IMR-90 (cell line): ENCODE data around the gene CDC42BPA. TPM values are rescaled to one million over a fixed set of nuclear protein-coding genes. Genes with fewer than 3 reads are reported as not detected.

Experiments used
- ATAC-seq: fragments of 200-7000 bp; cut with Tn5 transposase; 2 replicates; pipeline ENCODE4 v1.9.1; 2020; ENCODE audit warnings: low read depth, mild to moderate bottlenecking, moderate library complexity
- BruUV-seq: library from RNA; stranded (reverse); fragments of 400-500 nt; replicated peaks from 2 replicates; lab custom pipeline; 2021; lab: Mats Ljungman, UMichigan
- CTCF ChIA-PET: fragments of 300-600 bp; formaldehyde crosslinking; extraction: SDS; loops from one replicate; lab custom pipeline; 2021; ENCODE audit warnings: antibody characterized with exemption; lab: Yijun Ruan, JAX
- POLR2A ChIA-PET: fragments of 300-600 bp; sonication (Branson Sonifier 250); formaldehyde crosslinking; loops from one replicate; lab custom pipeline; 2022; ENCODE audit warnings: antibody characterized with exemption; ENCODE audit not compliant: unreplicated experiment; lab: Charles Lee
- DNase-seq: peaks from one replicate; pipeline ENCODE4 v3.0.0; 2013
- H2AFZ ChIP-seq: replicated peaks from 2 replicates; pipeline ENCODE3; 2013; ENCODE audit warnings: low read length, mild to moderate bottlenecking; ENCODE audit not compliant: poor library complexity
- H2AK5ac ChIP-seq: 2 replicates; pipeline ENCODE4 v1.6.1; 2013; ENCODE audit warnings: low read depth, low read length, inconsistent platforms
- H2AK9ac ChIP-seq: replicated peaks from 2 replicates; pipeline ENCODE3; 2013; ENCODE audit warnings: mild to moderate bottlenecking, low read depth, low read length, moderate library complexity; ENCODE audit not compliant: poor library complexity
- H2BK120ac ChIP-seq: 2 replicates; pipeline ENCODE4 v1.6.1; 2013; ENCODE audit warnings: low read depth, low read length, inconsistent platforms
- H2BK15ac ChIP-seq: 3 replicates; pipeline ENCODE4 v1.6.1; 2013; ENCODE audit warnings: low read depth, low read length, inconsistent platforms
- H2BK20ac ChIP-seq: 2 replicates; pipeline ENCODE4 v1.6.1; 2013; ENCODE audit warnings: low read depth, mild to moderate bottlenecking, inconsistent platforms, low read length, moderate library complexity
- H2BK5ac ChIP-seq: 2 replicates; pipeline ENCODE4 v1.6.1; 2013; ENCODE audit warnings: mild to moderate bottlenecking, low read depth, low read length, inconsistent platforms; ENCODE audit not compliant: poor library complexity, severe bottlenecking
- H3K14ac ChIP-seq: replicated peaks from 2 replicates; pipeline ENCODE4 v1.6.1; 2013; ENCODE audit warnings: low read depth, low read length, inconsistent platforms
- H3K18ac ChIP-seq: 2 replicates; pipeline ENCODE4 v1.6.1; 2013; ENCODE audit warnings: low read depth, low read length, control low read depth
- H3K23ac ChIP-seq: 2 replicates; pipeline ENCODE4 v1.6.1; 2013; ENCODE audit warnings: low read depth, low read length, inconsistent platforms
- H3K27ac ChIP-seq: 2 replicates; pipeline ENCODE4 v1.5.1; 2013; ENCODE audit warnings: mild to moderate bottlenecking, control low read depth, low read length; ENCODE audit not compliant: insufficient read depth
- H3K27me3 ChIP-seq: 2 replicates; pipeline ENCODE4 v1.6.1; 2013; ENCODE audit warnings: low read length; ENCODE audit not compliant: control insufficient read depth, insufficient read depth
- H3K36me3 ChIP-seq: 2 replicates; pipeline ENCODE4 v1.6.1; 2013; ENCODE audit warnings: low read length, mixed read lengths; ENCODE audit not compliant: control insufficient read depth, insufficient read depth
- H3K4ac ChIP-seq: 2 replicates; pipeline ENCODE4 v1.6.1; 2013; ENCODE audit warnings: low read depth, low read length, inconsistent platforms
- H3K4me1 ChIP-seq: 2 replicates; pipeline ENCODE4 v1.6.1; 2013; ENCODE audit warnings: low read length, mixed read lengths; ENCODE audit not compliant: control insufficient read depth, insufficient read depth
- H3K4me2 ChIP-seq: 2 replicates; pipeline ENCODE4 v1.6.1; 2013; ENCODE audit warnings: low read depth, mild to moderate bottlenecking, control low read depth, low read length, moderate library complexity
- H3K4me3 ChIP-seq: 2 replicates; pipeline ENCODE4 v1.5.1; 2013; ENCODE audit warnings: low read depth, mild to moderate bottlenecking, control low read depth, low read length, moderate library complexity; ENCODE audit not compliant: insufficient read depth
- H3K56ac ChIP-seq: 2 replicates; pipeline ENCODE4 v1.6.1; 2013; ENCODE audit warnings: low read length, inconsistent platforms; ENCODE audit not compliant: insufficient read depth; ENCODE audit errors: extremely low read depth
- H3K79me1 ChIP-seq, 2 experiments: 2 replicates each; pipeline ENCODE4 v1.6.1; 2013; ENCODE audit warnings: low read length in 2 of 2, inconsistent platforms in 1 of 2, low read depth in 1 of 2
- H3K9ac ChIP-seq: 2 replicates; pipeline ENCODE4 v1.6.1; 2013; ENCODE audit warnings: low read depth, low read length, control low read depth
- H3K9me1 ChIP-seq: 2 replicates; pipeline ENCODE4 v1.6.1; 2013; ENCODE audit warnings: low read length, inconsistent platforms; ENCODE audit not compliant: insufficient read depth
- H3K9me3 ChIP-seq: 2 replicates; pipeline ENCODE4 v1.6.1; 2013; ENCODE audit warnings: low read length; ENCODE audit not compliant: control insufficient read depth, insufficient read depth
- H4K20me1 ChIP-seq: 2 replicates; pipeline ENCODE4 v1.6.1; 2013; ENCODE audit warnings: low read length, inconsistent platforms; ENCODE audit not compliant: insufficient read depth
- H4K5ac ChIP-seq: 2 replicates; pipeline ENCODE4 v1.6.1; 2013; ENCODE audit warnings: mild to moderate bottlenecking, low read depth, low read length, control low read depth
- H4K8ac ChIP-seq, 2 experiments: 2 replicates each; pipeline ENCODE4 v1.6.1; 2013; ENCODE audit warnings: low read depth in 2 of 2, low read length in 2 of 2, control low read depth in 1 of 2, inconsistent platforms in 1 of 2
- H4K91ac ChIP-seq: 2 replicates; pipeline ENCODE4 v1.6.1; 2013; ENCODE audit warnings: low read depth, low read length, inconsistent platforms; ENCODE audit not compliant: insufficient read depth
- CEBPB ChIP-seq: IDR thresholded peaks from 2 replicates; pipeline ENCODE4 v1.6.1; 2012; ENCODE audit warnings: low read depth, low read length, improper control_type of control experiment
- CHD1 ChIP-seq: IDR thresholded peaks from 2 replicates; pipeline ENCODE4 v1.6.1; 2012; ENCODE audit warnings: low read depth, low read length, improper control_type of control experiment
- FOS ChIP-seq: fragments of 150-350 bp; IDR thresholded peaks from 2 replicates; pipeline ENCODE4 v1.6.1; 2016; ENCODE audit warnings: low read depth, low read length
- MAZ ChIP-seq: IDR thresholded peaks from 2 replicates; pipeline ENCODE4 v1.6.1; 2012; ENCODE audit warnings: low read depth, mild to moderate bottlenecking, low read length, improper control_type of control experiment, moderate library complexity, borderline replicate concordance
- MXI1 ChIP-seq: IDR thresholded peaks from 2 replicates; pipeline ENCODE4 v1.6.1; 2012; ENCODE audit warnings: low read depth, mild to moderate bottlenecking, low read length, moderate library complexity, borderline replicate concordance
- RFX5 ChIP-seq: IDR thresholded peaks from 2 replicates; pipeline ENCODE4 v1.8.0; 2012; ENCODE audit warnings: low read depth, mild to moderate bottlenecking, low read length, moderate library complexity
- WGBS, 2 experiments: methylation state at CpG; one replicate each; pipeline versions ENCODE4 v1.1.5 to v1.1.7; 2013; ENCODE audit warnings: missing lambda C conversion rate in 2 of 2; ENCODE audit not compliant: insufficient read length in 1 of 2; ENCODE audit errors: extremely low coverage in 2 of 2; 5-methylcytosine and 5-hydroxymethylcytosine counted together
- dilution Hi-C: fragments of 300-500 bp; cut with HindIII; formaldehyde crosslinking; loops from one replicate; pipeline ENCODE4 v1.14.3; 2018; ENCODE audit warnings: low sequenced_read_pairs; ENCODE audit not compliant: unreplicated experiment
- in situ Hi-C: fragments of 300-500 bp; cut with MboI; formaldehyde crosslinking; loops from 3 replicates; pipeline ENCODE4 v1.14.3; 2019; ENCODE audit warnings: low sequenced_read_pairs, inconsistent platforms, mixed read lengths
- intact Hi-C: fragments of 100-400 bp; cut with micrococcal nuclease; formaldehyde crosslinking; loops from 2 replicates; pipeline ENCODE4 v1.10.0; 2022
- polyA plus RNA-seq, 3 experiments: library from polyadenylated mRNA; depleted of rRNA; stranded (reverse); fragments of >200 nt; gene quantifications; 2 replicates each; pipeline ENCODE4 v1.2.3, GENCODE V29; 2012; ENCODE audit warnings: low replicate concordance in 1 of 3
- total RNA-seq: library from RNA; depleted of rRNA; stranded (reverse); fragments of >200 nt; gene quantifications from 2 replicates; pipeline ENCODE4 v1.2.3, GENCODE V29; 2012
- TF ChIP-seq, protein P1 (sequence below): conservative IDR thresholded peaks from 2 replicates; pipeline ENCODE4 v1.5.1; 2012; ENCODE audit warnings: mild to moderate bottlenecking, low read depth, low read length, improper control_type of control experiment
- TF ChIP-seq, protein P2 (sequence below): fragments of 150-350 bp; IDR thresholded peaks from 2 replicates; pipeline ENCODE4 v1.6.1; 2017; ENCODE audit warnings: mild to moderate bottlenecking, antibody characterized with exemption, low read length, low read depth

Gene CDC42BPA
- total and polyA plus RNA-seq, 2 of the 4 experiments (the other 2 are of a cell fraction) = 9.4 to 27.8 TPM

DNA sequence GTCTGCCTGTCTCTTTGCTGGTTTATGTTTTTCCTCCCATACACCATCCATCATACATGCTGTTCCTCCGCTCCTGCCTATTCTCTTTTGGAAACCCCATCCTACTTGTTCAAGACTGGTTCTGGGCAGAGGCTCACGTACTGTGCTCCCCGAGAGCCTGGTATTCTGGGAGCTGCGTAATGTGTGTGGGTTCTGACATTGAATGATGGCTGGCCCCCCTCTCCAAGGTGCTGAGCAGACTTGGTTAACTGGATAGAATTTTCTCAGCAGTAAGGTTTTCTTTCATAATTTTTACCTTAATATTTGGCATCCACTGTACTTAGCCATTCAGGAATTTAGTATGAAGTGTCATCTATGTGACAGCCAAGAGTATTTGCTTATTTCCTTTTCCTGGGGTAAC is 351.6 kb downstream of the CDC42BPA start:
- Histone ChIP-seq H4K91ac (no peak overlapping the region), H2AK5ac (no peak overlapping the region), H3K79me1 (no peaks in the 10 kb centered on the region), H3K9me3 (peaks cover under 1% of the 10 kb centered on the region; the same call in 1 of the 2 replicates), H3K9me1 (no peaks in the 10 kb centered on the region), H3K27me3 (no peaks in the 10 kb centered on the region), H2BK5ac (no peak overlapping the region), H2BK20ac (no peak overlapping the region), H4K20me1 (no peaks in the 10 kb centered on the region), H3K4me2 (no peak overlapping the region), H4K5ac (no peak overlapping the region), H3K4me3 (no peak overlapping the region), H2AFZ (no peak overlapping the region), H3K27ac (no peak overlapping the region), H3K4me1 (no peaks in the 10 kb centered on the region), H3K23ac (no peak overlapping the region), H2BK15ac (no peak overlapping the region), H4K8ac (no peak overlapping the region), H3K9ac (no peak overlapping the region), H2AK9ac (no peak overlapping the region), H3K56ac (no peak overlapping the region), H3K18ac (no peak overlapping the region), H3K14ac (no peak overlapping the region), H3K4ac (no peak overlapping the region), H3K36me3 (peaks cover 1% of the 10 kb centered on the region; the same call in 1 of the 2 replicates), H2BK120ac (no peak overlapping the region)
- no CpG with 5 or more reads among the region's 4 CpGs for WGBS, 2 experiments
- TF ChIP-seq MXI1 (no peak), FOS (no peak), MAZ (no peak), CEBPB (no peak), CHD1 (no peak), RFX5 (no peak)
- TF ChIP-seq, protein P1, sequence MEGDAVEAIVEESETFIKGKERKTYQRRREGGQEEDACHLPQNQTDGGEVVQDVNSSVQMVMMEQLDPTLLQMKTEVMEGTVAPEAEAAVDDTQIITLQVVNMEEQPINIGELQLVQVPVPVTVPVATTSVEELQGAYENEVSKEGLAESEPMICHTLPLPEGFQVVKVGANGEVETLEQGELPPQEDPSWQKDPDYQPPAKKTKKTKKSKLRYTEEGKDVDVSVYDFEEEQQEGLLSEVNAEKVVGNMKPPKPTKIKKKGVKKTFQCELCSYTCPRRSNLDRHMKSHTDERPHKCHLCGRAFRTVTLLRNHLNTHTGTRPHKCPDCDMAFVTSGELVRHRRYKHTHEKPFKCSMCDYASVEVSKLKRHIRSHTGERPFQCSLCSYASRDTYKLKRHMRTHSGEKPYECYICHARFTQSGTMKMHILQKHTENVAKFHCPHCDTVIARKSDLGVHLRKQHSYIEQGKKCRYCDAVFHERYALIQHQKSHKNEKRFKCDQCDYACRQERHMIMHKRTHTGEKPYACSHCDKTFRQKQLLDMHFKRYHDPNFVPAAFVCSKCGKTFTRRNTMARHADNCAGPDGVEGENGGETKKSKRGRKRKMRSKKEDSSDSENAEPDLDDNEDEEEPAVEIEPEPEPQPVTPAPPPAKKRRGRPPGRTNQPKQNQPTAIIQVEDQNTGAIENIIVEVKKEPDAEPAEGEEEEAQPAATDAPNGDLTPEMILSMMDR = no peak
- TF ChIP-seq, protein P2, sequence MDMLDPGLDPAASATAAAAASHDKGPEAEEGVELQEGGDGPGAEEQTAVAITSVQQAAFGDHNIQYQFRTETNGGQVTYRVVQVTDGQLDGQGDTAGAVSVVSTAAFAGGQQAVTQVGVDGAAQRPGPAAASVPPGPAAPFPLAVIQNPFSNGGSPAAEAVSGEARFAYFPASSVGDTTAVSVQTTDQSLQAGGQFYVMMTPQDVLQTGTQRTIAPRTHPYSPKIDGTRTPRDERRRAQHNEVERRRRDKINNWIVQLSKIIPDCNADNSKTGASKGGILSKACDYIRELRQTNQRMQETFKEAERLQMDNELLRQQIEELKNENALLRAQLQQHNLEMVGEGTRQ = no peak
- POLR2A ChIA-PET = no interaction called here
- dilution Hi-C loops = no loop called here
- in situ Hi-C loops = no loop called here
- intact Hi-C loops = loop anchor here (10.0 kb wide), 1 partner anchor 62 kb away; no protein-coding TSS in a partner anchor
- no peak for ATAC-seq
- no peak for DNase-seq
- no TSS peak for BruUV-seq
- CTCF ChIA-PET = no interaction called here
